T-helper 17 cell (primary cell): ENCODE data around the gene KRTAP5-7. TPM values are rescaled to one million over a fixed set of nuclear protein-coding genes. Genes with fewer than 3 reads are reported as not detected.

Experiments used
- ATAC-seq: fragments of 150-1000 bp; cut with Tn5 transposase; 2 replicates; pipeline ENCODE4 v1.10.0; 2021; ENCODE audit warnings: mild to moderate bottlenecking, moderate library complexity
- DNase-seq, 3 donors: peaks; one replicate each; pipeline versions ENCODE4 v3.0.0 to v3.0.0-alpha.2; 2020 to 2021
- H3K9me3 ChIP-seq: one replicate; pipeline ENCODE4 v1.7.0; 2013; ENCODE audit warnings: low read length, mild to moderate bottlenecking; ENCODE audit not compliant: control insufficient read depth, poor library complexity, severe bottlenecking
- H3K27ac Mint-ChIP-seq: one replicate; pipeline ENCODE4 v1.8.0; 2022; ENCODE audit warnings: mild to moderate bottlenecking, moderate library complexity, mixed read lengths
- H3K27me3 Mint-ChIP-seq: one replicate; pipeline ENCODE4 v1.8.0; 2022; ENCODE audit warnings: mixed read lengths
- H3K36me3 Mint-ChIP-seq: one replicate; pipeline ENCODE4 v1.8.0; 2022; ENCODE audit warnings: low read depth, mixed read lengths
- H3K4me1 Mint-ChIP-seq: one replicate; pipeline ENCODE4 v1.8.0; 2022; ENCODE audit warnings: mild to moderate bottlenecking, mixed read lengths
- H3K4me3 Mint-ChIP-seq: one replicate; pipeline ENCODE4 v1.8.0; 2022; ENCODE audit warnings: mild to moderate bottlenecking, moderate library complexity, mixed read lengths
- total RNA-seq, 4 donors: library from RNA in 2 of 4; stranded (reverse) in 2 of 4; gene quantifications; one replicate each; pipeline ENCODE4 v1.2.3 and lab custom pipeline; 2022 to 2026

KRTAP5-7 gene
- total RNA-seq, 2 donors from 2014 or later, result not detected

DNA sequence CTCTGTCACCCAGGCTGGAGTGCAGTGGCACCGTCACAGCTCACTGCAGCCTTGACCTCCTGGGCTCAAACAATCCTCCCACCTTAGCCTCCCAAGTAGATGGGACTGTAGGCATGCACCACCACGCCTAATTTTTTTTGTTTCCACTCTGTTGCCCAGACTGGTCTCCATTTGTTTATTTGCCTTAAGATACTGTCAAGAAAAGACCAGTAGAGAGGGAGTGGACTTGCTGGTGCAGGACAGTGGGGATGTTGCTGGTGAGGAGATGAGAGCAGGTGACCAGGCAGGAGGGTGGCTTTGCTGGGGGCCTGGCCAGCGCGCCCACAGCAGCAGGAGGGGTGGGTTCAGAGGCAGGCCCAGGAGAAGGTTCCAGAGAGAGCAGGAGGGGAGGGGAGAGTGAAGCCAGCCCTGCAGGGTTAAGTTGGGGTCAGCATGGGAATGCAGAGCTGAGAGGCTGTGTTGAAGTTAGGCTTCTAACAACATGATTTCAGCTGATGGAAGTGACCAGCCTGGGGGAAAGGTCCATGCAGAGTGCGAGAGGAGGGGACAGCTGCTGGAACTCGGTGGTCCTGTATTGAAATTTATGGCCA, 38.3 kb upstream of the KRTAP5-7 start:
- Mint-ChIP-seq H3K27ac (peak overlapping the region; percentile 77), H3K4me1 (peaks cover 37% of the 10 kb centered on the region), H3K36me3 (peaks cover 38% of the 10 kb centered on the region), H3K4me3 (no peak overlapping the region), H3K27me3 (no peaks in the 10 kb centered on the region)
- ATAC-seq (no peak), DNase-seq (no peak)
- no peaks in the 10 kb centered on the region for H3K9me3 ChIP-seq

DNA sequence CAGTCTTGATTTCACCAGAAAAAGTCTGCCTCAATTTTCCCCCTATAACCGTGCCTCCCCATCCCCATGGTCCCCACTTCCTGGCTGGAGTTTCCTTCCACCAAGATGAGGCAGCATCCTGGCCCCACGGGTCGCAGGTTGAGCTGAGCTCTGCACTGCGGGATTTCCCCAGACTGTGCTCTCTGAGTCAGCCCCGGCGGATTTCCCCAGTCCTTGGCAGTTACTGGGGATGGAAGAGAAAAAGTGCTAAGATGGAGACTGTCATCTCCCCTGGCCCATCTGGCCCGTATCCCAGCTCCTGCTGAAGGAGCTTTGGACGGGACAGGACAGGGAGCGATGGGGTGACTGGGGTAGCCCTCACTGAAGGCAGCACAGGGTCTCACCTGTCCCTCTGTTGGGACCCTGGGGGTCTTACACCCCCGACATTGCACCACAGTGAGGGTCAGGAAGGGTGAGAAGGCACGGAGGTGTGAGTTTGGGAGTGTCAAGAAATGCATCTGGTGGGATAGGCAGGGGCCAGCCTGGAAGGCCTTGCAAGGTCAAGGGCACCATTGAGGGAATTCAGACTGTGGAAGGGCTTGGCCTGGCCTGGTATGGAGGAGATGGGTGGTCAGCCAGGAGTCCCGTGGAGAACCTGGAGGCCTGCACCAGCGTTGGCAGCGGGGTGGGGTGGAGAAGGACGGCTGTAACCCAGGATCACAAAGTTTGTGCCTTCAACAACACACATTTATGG, 37.6 kb upstream of the KRTAP5-7 start:
- Mint-ChIP-seq H3K36me3 (peaks cover 35% of the 10 kb centered on the region), H3K27me3 (no peaks in the 10 kb centered on the region), H3K4me3 (no peak overlapping the region), H3K27ac (peak overlapping the region; percentile 77), H3K4me1 (peaks cover 37% of the 10 kb centered on the region)
- peak; percentile 63 for ATAC-seq
- no peak for DNase-seq
- no peaks in the 10 kb centered on the region for H3K9me3 ChIP-seq

DNA sequence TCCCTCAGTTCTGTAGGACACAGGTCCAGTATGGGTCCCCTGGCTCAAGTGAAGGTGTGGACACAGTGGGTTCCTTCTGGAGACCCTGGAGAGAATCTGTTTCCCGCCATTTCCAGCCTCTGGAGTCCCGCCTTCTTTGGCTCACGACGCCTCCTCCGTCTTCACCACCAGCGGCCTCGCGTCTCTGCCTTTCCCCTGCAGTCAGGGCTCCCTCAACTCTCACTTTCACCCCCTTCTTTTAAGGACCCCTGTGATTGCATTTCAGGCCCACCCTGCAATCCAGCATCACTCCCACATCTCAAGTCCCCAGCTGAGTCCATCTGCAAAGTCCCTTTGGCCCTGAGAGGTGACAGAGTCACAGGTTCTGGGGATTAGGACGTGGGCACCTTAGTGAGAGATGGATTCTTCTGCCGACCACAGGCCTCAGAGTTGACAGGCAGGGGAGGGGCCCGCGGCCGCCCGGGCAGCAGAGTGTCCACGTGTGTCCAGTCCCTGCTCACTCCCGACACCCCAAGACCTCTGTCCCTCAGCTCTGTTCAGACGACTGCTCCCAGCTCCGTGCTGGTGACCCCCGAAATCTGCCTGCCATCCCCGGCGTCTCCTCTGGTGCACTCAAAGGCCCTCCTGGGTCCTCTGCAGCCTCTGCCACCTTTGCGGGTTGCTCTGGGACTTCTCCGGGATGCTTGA, 36.9 kb upstream of the KRTAP5-7 start:
- Mint-ChIP-seq H3K4me1 (peaks cover 42% of the 10 kb centered on the region), H3K27me3 (no peaks in the 10 kb centered on the region), H3K4me3 (no peak overlapping the region), H3K27ac (no peak overlapping the region), H3K36me3 (peaks cover 38% of the 10 kb centered on the region)
- DNase-seq (no peak), ATAC-seq (no peak)
- no peaks in the 10 kb centered on the region for H3K9me3 ChIP-seq

DNA sequence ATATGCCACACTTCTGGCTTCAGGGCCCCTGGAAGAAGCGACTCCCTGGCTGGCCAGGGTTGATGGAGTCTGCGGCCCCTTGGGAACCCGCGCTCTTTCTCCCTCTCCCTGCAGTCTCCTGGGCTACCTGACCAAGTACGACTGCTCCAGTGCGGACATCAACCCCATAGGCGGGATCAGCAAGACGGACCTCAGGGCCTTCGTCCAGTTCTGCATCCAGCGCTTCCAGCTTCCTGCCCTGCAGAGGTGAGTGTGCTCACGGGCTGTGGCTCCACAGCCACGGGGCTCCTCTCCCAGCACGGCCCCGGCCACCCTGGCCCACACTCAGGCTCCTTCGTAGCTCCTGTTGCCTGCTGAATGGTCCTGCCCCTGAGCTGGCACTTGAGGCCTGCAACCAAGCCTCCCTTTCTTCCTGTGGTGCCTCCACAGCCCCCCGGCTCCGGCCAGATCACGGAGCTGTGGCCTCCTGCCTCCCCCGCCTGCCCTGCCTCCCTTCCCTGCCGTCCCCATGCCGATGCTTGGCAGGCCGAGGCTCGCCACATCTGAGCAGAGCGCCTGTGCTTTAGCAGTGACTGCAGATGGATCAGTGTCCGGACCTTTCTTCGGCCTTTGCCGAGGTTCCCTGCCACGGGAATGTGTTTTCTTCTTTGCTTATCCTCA, 36.2 kb upstream of the KRTAP5-7 start:
- Mint-ChIP-seq H3K27ac (peak overlapping the region; percentile 75), H3K36me3 (peaks cover 32% of the 10 kb centered on the region), H3K4me1 (peaks cover 42% of the 10 kb centered on the region), H3K27me3 (no peaks in the 10 kb centered on the region), H3K4me3 (no peak overlapping the region)
- no peaks in the 10 kb centered on the region for H3K9me3 ChIP-seq
- ATAC-seq, result no peak
- DNase-seq, result no peak

DNA sequence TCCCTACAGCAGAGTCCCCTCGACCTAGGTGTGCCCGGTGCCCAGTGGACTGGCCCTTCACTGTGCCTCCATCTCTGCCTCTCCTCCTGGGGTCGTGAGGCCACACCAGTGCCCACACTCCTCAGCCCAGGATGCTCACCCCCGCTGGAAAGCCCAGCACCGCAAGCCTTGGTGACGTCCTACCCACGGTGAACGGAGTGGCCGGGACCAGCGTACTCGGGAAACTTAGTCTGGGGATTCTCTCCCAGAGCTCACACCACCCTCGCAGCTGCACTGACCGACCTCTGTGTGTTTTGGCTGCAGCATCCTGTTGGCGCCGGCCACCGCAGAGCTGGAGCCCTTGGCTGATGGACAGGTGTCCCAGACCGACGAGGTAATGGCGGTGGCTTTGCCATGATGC, 35.5 kb upstream of the KRTAP5-7 start:
- no peaks in the 10 kb centered on the region for H3K9me3 ChIP-seq
- no peaks in the 10 kb centered on the region for H3K27me3 Mint-ChIP-seq
- H3K4me1 Mint-ChIP-seq, result peaks cover 36% of the 10 kb centered on the region
- H3K36me3 Mint-ChIP-seq, result peaks cover 26% of the 10 kb centered on the region
- ATAC-seq (no peak), DNase-seq (no peak)
- peak overlapping the region; percentile 75 for H3K27ac Mint-ChIP-seq
- no peak overlapping the region for H3K4me3 Mint-ChIP-seq

DNA sequence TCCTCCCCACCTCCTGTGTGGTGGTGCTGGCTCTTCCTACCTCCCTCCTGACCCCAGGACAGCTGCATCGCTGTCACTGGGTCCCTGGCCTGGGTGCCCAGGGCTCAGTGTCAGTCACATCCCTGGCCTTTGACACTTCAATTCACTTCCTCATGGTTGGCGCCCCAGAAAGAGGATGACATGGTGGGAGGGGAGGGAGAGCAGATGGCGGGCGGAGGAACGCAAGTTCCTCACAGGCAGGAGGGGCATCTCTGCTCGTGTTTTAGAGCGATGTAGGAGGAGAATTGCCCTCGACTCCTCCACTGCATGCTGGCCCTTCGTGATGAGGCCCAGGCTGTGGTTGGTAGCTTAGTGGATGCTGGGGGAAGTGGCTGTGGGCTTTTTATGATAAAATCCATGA, 35.1 kb upstream of the KRTAP5-7 start:
- Mint-ChIP-seq H3K36me3 (peaks cover 29% of the 10 kb centered on the region), H3K4me1 (peaks cover 37% of the 10 kb centered on the region), H3K4me3 (no peak overlapping the region), H3K27me3 (no peaks in the 10 kb centered on the region), H3K27ac (peak overlapping the region; percentile 6)
- no peak for ATAC-seq
- no peak for DNase-seq
- H3K9me3 ChIP-seq, result no peaks in the 10 kb centered on the region

DNA sequence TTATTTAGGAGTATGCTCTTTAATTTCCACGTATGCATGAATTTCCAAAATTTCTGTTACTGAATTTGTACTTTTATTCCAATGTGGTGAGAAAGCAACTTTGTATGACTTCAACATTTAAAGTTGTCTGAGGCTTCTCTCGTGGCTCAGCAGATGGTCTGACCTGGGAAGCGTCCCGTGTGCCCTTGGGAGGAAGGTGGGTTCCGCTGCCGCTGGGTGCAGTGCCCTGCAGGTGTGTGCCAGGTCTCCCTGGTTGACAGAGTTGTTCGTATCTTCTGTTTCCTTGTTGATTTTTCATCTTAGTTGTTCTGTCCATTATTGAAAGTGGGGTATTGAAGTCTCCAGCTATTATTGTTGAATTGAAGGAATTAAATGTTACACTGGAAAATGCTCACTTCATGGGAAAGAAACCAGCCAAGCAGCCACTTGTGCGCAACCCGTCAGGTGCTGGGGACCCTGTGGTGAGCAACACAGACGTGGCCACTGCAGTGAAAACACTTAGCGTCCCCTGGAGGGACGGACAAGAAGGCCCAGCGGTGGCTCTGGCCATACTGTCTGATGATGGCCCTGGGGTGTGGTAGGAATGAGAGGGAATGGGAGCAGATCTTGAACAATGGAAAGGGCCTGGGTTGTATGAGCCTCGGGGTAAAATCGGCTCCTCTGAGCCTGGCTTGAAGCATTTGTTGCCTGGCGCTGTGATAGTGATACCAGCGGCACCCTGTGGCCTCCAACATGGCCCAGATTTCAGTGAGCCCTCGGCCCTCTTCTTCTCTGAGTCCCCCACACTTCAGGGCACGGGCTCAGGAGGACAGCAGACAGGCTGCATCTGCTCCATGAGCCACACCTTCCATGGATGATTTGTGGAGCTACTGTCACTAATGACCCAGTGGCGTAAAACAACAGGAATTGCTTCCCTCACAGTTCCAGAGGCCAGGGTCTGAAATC, 31.5 kb upstream of the KRTAP5-7 start:
- DNase-seq (no peak), ATAC-seq (no peak)
- H3K36me3 Mint-ChIP-seq, result peaks cover 25% of the 10 kb centered on the region
- no peaks in the 10 kb centered on the region for H3K9me3 ChIP-seq
- peak overlapping the region; percentile 47 for H3K27ac Mint-ChIP-seq
- no peak overlapping the region for H3K4me3 Mint-ChIP-seq
- no peaks in the 10 kb centered on the region for H3K27me3 Mint-ChIP-seq
- H3K4me1 Mint-ChIP-seq, result peaks cover 20% of the 10 kb centered on the region

DNA sequence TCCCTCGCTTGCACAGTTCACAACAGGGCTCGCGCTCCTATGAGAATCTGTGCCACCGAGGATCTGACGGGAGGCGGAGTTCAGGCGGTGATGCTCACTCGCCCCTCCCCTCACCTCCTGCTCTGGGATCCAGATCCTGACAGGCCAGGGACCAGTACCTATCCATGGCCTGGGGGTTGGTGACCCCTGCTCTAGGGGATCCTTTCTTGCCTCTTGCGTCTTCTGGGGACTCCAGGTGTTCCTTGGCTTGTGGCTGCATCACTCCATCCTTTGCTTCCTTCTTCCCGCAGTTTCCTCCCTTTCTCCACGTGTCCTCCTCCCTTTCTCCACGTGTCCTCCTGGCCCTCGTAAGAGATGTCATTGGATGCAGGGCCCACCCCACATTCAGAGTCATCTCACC, 30.6 kb upstream of the KRTAP5-7 start:
- no peak for ATAC-seq
- Mint-ChIP-seq H3K4me3 (peak overlapping the region; percentile 65), H3K4me1 (peaks cover 16% of the 10 kb centered on the region), H3K27ac (no peak overlapping the region), H3K36me3 (peaks cover 22% of the 10 kb centered on the region), H3K27me3 (no peaks in the 10 kb centered on the region)
- DNase-seq, result no peak
- H3K9me3 ChIP-seq, result no peaks in the 10 kb centered on the region

DNA sequence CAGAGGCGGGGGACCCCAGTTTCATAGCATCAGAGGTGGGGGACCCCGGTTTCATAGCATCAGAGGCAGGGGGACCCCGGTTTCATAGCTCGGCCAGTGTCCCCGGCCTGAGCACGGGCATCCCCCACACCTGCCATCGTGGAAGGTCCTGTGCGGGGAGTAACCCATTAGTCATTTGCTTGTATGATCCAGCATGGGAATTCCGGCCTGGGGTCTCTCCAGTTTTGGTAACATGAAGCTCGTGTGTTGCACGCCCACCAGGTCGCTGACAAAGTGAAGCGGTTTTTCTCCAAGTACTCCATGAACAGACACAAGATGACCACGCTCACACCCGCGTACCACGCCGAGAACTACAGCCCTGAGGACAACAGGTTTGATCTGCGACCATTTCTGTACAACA, 29.0 kb upstream of the KRTAP5-7 start:
- Mint-ChIP-seq H3K36me3 (peaks cover 18% of the 10 kb centered on the region), H3K27ac (no peak overlapping the region), H3K4me3 (no peak overlapping the region), H3K27me3 (no peaks in the 10 kb centered on the region), H3K4me1 (peaks cover 11% of the 10 kb centered on the region)
- DNase-seq (no peak), ATAC-seq (no peak)
- H3K9me3 ChIP-seq, result no peaks in the 10 kb centered on the region

DNA sequence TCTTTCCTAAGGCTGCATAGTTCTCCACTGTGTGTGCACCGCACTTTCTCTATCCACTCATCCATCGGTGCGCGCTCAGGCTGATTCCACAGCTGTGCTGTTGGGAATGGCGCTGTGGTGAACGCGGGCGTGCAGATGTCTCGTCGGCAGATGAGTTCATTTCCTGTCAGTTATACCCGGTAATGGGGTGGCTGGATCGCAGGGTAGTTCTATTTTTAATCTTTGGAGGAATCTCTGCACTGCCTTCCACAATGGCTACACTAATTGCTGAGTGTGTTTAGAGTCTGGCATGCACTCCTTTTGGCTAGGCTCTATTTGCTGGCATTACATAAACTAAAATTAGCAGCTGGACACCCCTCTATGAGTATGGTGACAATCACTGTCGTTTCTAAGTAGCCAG, 27.9 kb upstream of the KRTAP5-7 start:
- H3K9me3 ChIP-seq, result no peaks in the 10 kb centered on the region
- no peak for DNase-seq
- Mint-ChIP-seq H3K36me3 (peaks cover 18% of the 10 kb centered on the region), H3K4me3 (no peak overlapping the region), H3K27ac (no peak overlapping the region), H3K4me1 (peaks cover 11% of the 10 kb centered on the region), H3K27me3 (no peaks in the 10 kb centered on the region)
- no peak for ATAC-seq

DNA sequence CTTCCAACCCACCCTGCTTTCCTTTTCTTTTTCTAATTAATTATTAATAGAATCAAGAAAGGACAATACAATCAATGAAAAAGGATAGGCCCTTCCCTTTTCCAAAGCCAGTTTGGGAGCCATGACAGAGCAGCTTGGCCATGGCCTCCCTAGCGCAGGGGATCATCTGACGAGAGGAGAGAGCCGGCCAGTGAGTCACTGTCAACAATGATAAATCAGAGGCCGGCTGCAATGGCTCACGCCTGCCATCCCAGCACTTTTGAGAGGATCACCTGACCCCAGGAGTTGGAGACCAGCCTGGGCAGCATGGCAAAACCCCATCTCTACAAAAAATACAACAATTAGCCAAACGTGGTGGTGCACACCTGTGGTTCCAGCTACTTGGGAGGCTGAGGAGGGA, 27.5 kb upstream of the KRTAP5-7 start:
- Mint-ChIP-seq H3K27ac (no peak overlapping the region), H3K4me1 (peaks cover 11% of the 10 kb centered on the region), H3K27me3 (no peaks in the 10 kb centered on the region), H3K36me3 (peaks cover 18% of the 10 kb centered on the region), H3K4me3 (no peak overlapping the region)
- H3K9me3 ChIP-seq, result no peaks in the 10 kb centered on the region
- no peak for ATAC-seq
- no peak for DNase-seq

DNA sequence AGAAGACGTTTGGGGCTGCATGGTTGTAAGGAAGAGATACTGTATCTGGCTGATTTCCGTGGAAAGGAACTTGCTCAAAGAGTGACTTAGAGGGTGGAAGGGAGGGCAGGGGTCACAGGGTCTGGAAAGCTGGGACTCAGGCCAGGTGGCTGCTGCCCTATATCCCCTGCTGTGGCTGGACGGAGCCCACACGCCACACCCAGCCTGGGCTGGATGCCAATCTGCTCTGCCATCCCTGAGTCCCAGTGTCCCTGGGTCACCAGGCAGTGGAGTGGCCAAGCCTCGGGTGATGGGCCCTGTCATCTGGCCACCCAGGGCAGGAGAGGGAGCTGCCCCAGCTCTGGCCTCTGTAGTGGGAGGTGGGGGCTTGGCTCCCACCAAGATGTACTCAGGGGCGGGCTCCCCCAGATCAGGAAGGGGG, 26.5 kb upstream of the KRTAP5-7 start:
- DNase-seq (no peak), ATAC-seq (no peak)
- no peak overlapping the region for H3K27ac Mint-ChIP-seq

More for the DNA sequence above, 26.5 kb upstream of the KRTAP5-7 start:
- Mint-ChIP-seq H3K27me3 (no peaks in the 10 kb centered on the region), H3K4me1 (peaks cover 4% of the 10 kb centered on the region), H3K4me3 (no peak overlapping the region), H3K36me3 (peaks cover 12% of the 10 kb centered on the region)
- H3K9me3 ChIP-seq, result no peaks in the 10 kb centered on the region
